NB4 (cell line): ENCODE measurements around the gene CD3G.
"Not testable (repeated sequence)": the region's sequence is repeated elsewhere in the genome, so short reads cannot be mapped to it uniquely, and the experiment has no call there.

Experiments
- DNase-seq: peaks from one replicate; pipeline ENCODE4 v3.0.0; 2010; ENCODE audit warnings: low read depth
- H3K4me3 ChIP-seq: one replicate; pipeline ENCODE4 v1.5.1; 2011; ENCODE audit warnings: mild to moderate bottlenecking, low read depth, low read length, moderate library complexity
- CTCF ChIP-seq: IDR thresholded peaks from one replicate; pipeline ENCODE4 v1.5.1; 2012; ENCODE audit warnings: low read depth, low read length
- MAX ChIP-seq: IDR thresholded peaks from 2 replicates; pipeline ENCODE4 v1.6.1; 2011; ENCODE audit warnings: low read depth, low read length
- MYC ChIP-seq: IDR thresholded peaks from 2 replicates; pipeline ENCODE4 v1.6.1; 2011; ENCODE audit warnings: low read depth, low read length
- POLR2A ChIP-seq: IDR thresholded peaks from 2 replicates; pipeline ENCODE4 v1.6.1; 2011; ENCODE audit warnings: mild to moderate bottlenecking; ENCODE audit not compliant: insufficient read length; ENCODE audit errors: extremely low read depth

The CD3G gene

GRCh38 chr11:118401880-118402590, 57.9 kb downstream of the CD3G start:
- H3K4me3 ChIP-seq = peak overlapping the region; percentile 77
- TF ChIP-seq MYC = no peak; the same call in 1 of the 2 replicates
- TF ChIP-seq POLR2A = no peak
- no peak for TF ChIP-seq CTCF
- no peak for TF ChIP-seq MAX
- DNase-seq = peak; percentile 45

- peak overlapping the region; percentile 77 for H3K4me3 ChIP-seq
- DNase-seq = not testable (repeated sequence)
These were observed 58.5 kb downstream of the CD3G start for GRCh38 chr11:118402594-118402993.
